HCT116 (cell line): ENCODE data around the gene ADCY10. TPM values are rescaled to one million over a fixed set of nuclear protein-coding genes. Genes with fewer than 3 reads are reported as not detected.

ENCODE experiments used
- ATAC-seq: fragments of 200-7000 bp; cut with Tn5 transposase; 2 replicates; pipeline ENCODE4 v1.9.1; 2020; ENCODE audit warnings: mild to moderate bottlenecking, moderate library complexity
- BruUV-seq: library from RNA; stranded (reverse); fragments of 400-500 nt; replicated peaks from 2 replicates; lab custom pipeline; 2021; lab: Mats Ljungman, UMichigan
- CTCF ChIA-PET: fragments of 300-600 bp; sonication (Branson Sonifier 250); formaldehyde crosslinking; loops from one replicate; lab custom pipeline; 2021; ENCODE audit warnings: antibody characterized with exemption; lab: Charles Lee
- POLR2A ChIA-PET: fragments of 300-600, 350-600 bp; sonication (Branson Sonifier 250); formaldehyde crosslinking; loops from one replicate; lab custom pipeline; 2021; ENCODE audit warnings: antibody characterized with exemption; lab: Charles Lee
- RAD21 ChIA-PET, 2 experiments: fragments of 300-600 bp; sonication (Branson Sonifier 250); formaldehyde crosslinking; loops; one replicate each; lab custom pipeline; 2023; ENCODE audit warnings: low total read pairs in 2 of 2; ENCODE audit not compliant: uncharacterized antibody in 2 of 2, unreplicated experiment in 2 of 2, low non-redundant PET in 1 of 2; lab: Charles Lee
- DNase-seq: peaks from one replicate; pipeline ENCODE4 v3.0.0-alpha.2; 2010; ENCODE audit warnings: low read depth, low spot score
- H2AFZ ChIP-seq: fragments of 200-600 bp; shearing (Covaris generic), sonication (generic); 2 replicates; pipeline ENCODE4 v1.6.1; 2017; ENCODE audit warnings: low read depth, mixed run types, mixed read lengths, antibody characterized with exemption, low read length; ENCODE audit not compliant: poor library complexity, severe bottlenecking
- H3K27ac ChIP-seq: 2 replicates; pipeline ENCODE4 v1.5.1; 2012; ENCODE audit warnings: low read depth, low read length
- H3K27me3 ChIP-seq: fragments of 200-600 bp; sonication (generic); 2 replicates; pipeline ENCODE4 v1.6.1; 2016; ENCODE audit warnings: mixed run types, low read length, mixed read lengths; ENCODE audit not compliant: insufficient read depth
- H3K36me3 ChIP-seq, 2 experiments: fragments of 200-500 bp in 1 of 2; fragments of 200-600 bp in 1 of 2; sonication (Bioruptor generic) in 1 of 2; sonication (generic) in 1 of 2; 2 replicates each; pipeline versions ENCODE4 v1.5.1 to v1.6.1; 2014 to 2016; ENCODE audit warnings: low read length in 2 of 2, inconsistent platforms in 1 of 2, mixed read lengths in 1 of 2, mixed run types in 1 of 2; ENCODE audit not compliant: insufficient read depth in 2 of 2, control insufficient read depth in 1 of 2
- H3K4me1 ChIP-seq, 2 experiments: fragments of 200-600 bp in 1 of 2; sonication (generic) in 1 of 2; 2 replicates each; pipeline versions ENCODE4 v1.5.1 to v1.6.1; 2012 to 2017; ENCODE audit warnings: low read length in 2 of 2, inconsistent platforms in 1 of 2, mild to moderate bottlenecking in 1 of 2, mixed read lengths in 1 of 2, mixed run types in 1 of 2, moderate library complexity in 1 of 2; ENCODE audit not compliant: insufficient read depth in 2 of 2, control insufficient read depth in 1 of 2
- H3K4me2 ChIP-seq: fragments of 200-600 bp; sonication (generic); 2 replicates; pipeline ENCODE4 v1.6.1; 2017; ENCODE audit warnings: mixed run types, low read length, mixed read lengths
- H3K4me3 ChIP-seq, 2 experiments: fragments of 200-600 bp in 1 of 2; sonication (generic) in 1 of 2; replicated peaks in 1 of 2; 2 replicates each; pipeline ENCODE4 v1.5.1; 2011 to 2016; ENCODE audit warnings: low read length in 2 of 2, control low read depth in 1 of 2, low read depth in 1 of 2, mild to moderate bottlenecking in 1 of 2, mixed read lengths in 1 of 2, mixed run types in 1 of 2
- H3K79me2 ChIP-seq: fragments of 200-600 bp; sonication (generic); 2 replicates; pipeline ENCODE4 v1.6.1; 2017; ENCODE audit warnings: mild to moderate bottlenecking, mixed run types, low read length, moderate library complexity, mixed read lengths; ENCODE audit not compliant: insufficient read depth
- H3K9ac ChIP-seq: fragments of 200-600 bp; sonication (generic); 2 replicates; pipeline ENCODE4 v1.6.1; 2016; ENCODE audit warnings: low read length, mixed read lengths
- H3K9me2 ChIP-seq: fragments of 200-600 bp; sonication (generic), shearing (Covaris generic); 2 replicates; pipeline ENCODE4 v1.6.1; 2017; ENCODE audit warnings: mixed run types, mild to moderate bottlenecking, moderate library complexity; ENCODE audit not compliant: insufficient read depth
- H3K9me3 ChIP-seq, 2 experiments: fragments of 200-500 bp in 1 of 2; fragments of 200-600 bp in 1 of 2; sonication (Bioruptor generic) in 1 of 2; sonication (generic) in 1 of 2; 2 replicates each; pipeline ENCODE4 v1.6.1; 2014 to 2017; ENCODE audit warnings: low read length in 2 of 2, mixed read lengths in 2 of 2, inconsistent platforms in 1 of 2, low read depth in 1 of 2, mild to moderate bottlenecking in 1 of 2, mixed run types in 1 of 2, moderate library complexity in 1 of 2; ENCODE audit not compliant: control insufficient read depth in 1 of 2, insufficient read depth in 1 of 2
- H4K20me1 ChIP-seq: fragments of 200-600 bp; sonication (generic), shearing (Covaris generic); 2 replicates; pipeline ENCODE4 v1.6.1; 2017; ENCODE audit warnings: mixed run types, mild to moderate bottlenecking, moderate library complexity; ENCODE audit not compliant: insufficient read depth
- CEBPB ChIP-seq: IDR thresholded peaks from 2 replicates; pipeline ENCODE4 v1.6.1; 2012; ENCODE audit warnings: low read depth
- ELF1 ChIP-seq: IDR thresholded peaks from 2 replicates; pipeline ENCODE4 v1.6.1; 2012; ENCODE audit warnings: low read depth, borderline replicate concordance
- POLR2A ChIP-seq: IDR thresholded peaks from 2 replicates; pipeline ENCODE4 v1.7.0; 2011; ENCODE audit warnings: borderline replicate concordance; ENCODE audit not compliant: insufficient read depth, insufficient read length; ENCODE audit errors: extremely low read depth
- RAD21 ChIP-seq: IDR thresholded peaks from 2 replicates; pipeline ENCODE4 v1.6.1; 2012; ENCODE audit warnings: low read depth, mild to moderate bottlenecking
- SRF ChIP-seq: IDR thresholded peaks from 2 replicates; pipeline ENCODE4 v1.6.1; 2012; ENCODE audit warnings: low read depth
- ZFX ChIP-seq: fragments of 450-650 bp; IDR thresholded peaks from 2 replicates; pipeline ENCODE4 v1.6.1; 2017
- intact Hi-C: fragments of 100-400 bp; cut with micrococcal nuclease; formaldehyde crosslinking; loops from 2 replicates; pipeline ENCODE4 v1.10.0; 2022
- total RNA-seq: library from RNA; stranded (reverse); gene quantifications from one replicate; pipeline ENCODE4 v1.2.1, GENCODE V29; 2021; ENCODE audit not compliant: unreplicated experiment
- TF ChIP-seq, protein P1 (sequence below), 3 experiments: fragments of 200-600 bp in 1 of 3; sonication (generic) in 1 of 3; IDR thresholded peaks in 2 of 3; conservative IDR thresholded peaks in 1 of 3; 2 replicates each; pipeline ENCODE4 v1.5.1; 2012 to 2017; ENCODE audit warnings: low read depth in 2 of 3, low read length in 2 of 3, antibody characterized with exemption in 1 of 3, borderline replicate concordance in 1 of 3, control low read depth in 1 of 3, mild to moderate bottlenecking in 1 of 3, mixed read lengths in 1 of 3, mixed run types in 1 of 3, moderate library complexity in 1 of 3; ENCODE audit not compliant: insufficient read depth in 1 of 3
- TF ChIP-seq, protein P2 (sequence below): IDR thresholded peaks from 2 replicates; pipeline ENCODE4 v1.6.1; 2011; ENCODE audit warnings: mild to moderate bottlenecking, low read length, moderate library complexity; ENCODE audit not compliant: insufficient replicate concordance; ENCODE audit errors: extremely low read depth
- TF ChIP-seq, protein P3 (sequence below): IDR thresholded peaks from 2 replicates; pipeline ENCODE4 v1.6.1; 2012; ENCODE audit warnings: low read depth
- TF ChIP-seq, protein P4 (sequence below): IDR thresholded peaks from 2 replicates; pipeline ENCODE4 v1.6.1; 2012

The ADCY10 gene
- total RNA-seq, 1 experiment from 2014 or later, result 0.30 TPM

DNA sequence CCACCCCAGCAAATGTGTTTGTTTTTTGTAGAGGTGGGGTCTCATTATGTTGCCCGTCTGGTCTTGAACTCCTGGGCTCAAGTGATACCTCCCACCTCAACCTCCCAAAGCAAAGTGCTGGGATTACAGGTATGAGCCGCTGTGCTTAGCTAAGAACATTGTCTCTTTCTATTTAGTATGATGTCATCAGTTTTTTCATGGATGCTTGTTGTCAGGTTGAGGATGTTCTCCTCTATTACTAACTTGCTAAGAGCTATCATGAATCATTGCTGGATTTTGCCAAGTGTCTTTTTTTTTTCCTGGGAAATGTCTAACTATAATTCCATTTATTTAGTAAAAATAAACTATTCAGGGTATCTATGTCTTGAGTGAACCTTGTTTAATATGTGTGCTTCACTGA is 42.0 kb upstream of the ADCY10 start:
- POLR2A ChIA-PET, result no interaction called here
- Histone ChIP-seq H3K4me2 (no peak overlapping the region), H3K4me3 (no peak overlapping the region), H3K27me3 (no peaks in the 10 kb centered on the region), H3K4me1 (peaks cover 0 to 13% of the 10 kb centered on the region in 2 experiments; a peak in 3 of 4 replicates), H3K36me3 (peaks cover 0 to 8% of the 10 kb centered on the region in 2 experiments; a peak in 2 of 4 replicates), H3K27ac (no peak overlapping the region), H3K9ac (no peak overlapping the region), H2AFZ (no peak overlapping the region), H3K9me2 (no peaks in the 10 kb centered on the region)
- no peak for DNase-seq
- BruUV-seq, result no TSS peak
- intact Hi-C loops, result no loop called here
- CTCF ChIA-PET, result no interaction called here
- RAD21 ChIA-PET, result no interaction called here
- TF ChIP-seq, protein P1, sequence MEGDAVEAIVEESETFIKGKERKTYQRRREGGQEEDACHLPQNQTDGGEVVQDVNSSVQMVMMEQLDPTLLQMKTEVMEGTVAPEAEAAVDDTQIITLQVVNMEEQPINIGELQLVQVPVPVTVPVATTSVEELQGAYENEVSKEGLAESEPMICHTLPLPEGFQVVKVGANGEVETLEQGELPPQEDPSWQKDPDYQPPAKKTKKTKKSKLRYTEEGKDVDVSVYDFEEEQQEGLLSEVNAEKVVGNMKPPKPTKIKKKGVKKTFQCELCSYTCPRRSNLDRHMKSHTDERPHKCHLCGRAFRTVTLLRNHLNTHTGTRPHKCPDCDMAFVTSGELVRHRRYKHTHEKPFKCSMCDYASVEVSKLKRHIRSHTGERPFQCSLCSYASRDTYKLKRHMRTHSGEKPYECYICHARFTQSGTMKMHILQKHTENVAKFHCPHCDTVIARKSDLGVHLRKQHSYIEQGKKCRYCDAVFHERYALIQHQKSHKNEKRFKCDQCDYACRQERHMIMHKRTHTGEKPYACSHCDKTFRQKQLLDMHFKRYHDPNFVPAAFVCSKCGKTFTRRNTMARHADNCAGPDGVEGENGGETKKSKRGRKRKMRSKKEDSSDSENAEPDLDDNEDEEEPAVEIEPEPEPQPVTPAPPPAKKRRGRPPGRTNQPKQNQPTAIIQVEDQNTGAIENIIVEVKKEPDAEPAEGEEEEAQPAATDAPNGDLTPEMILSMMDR (IDR thresholded peaks at IDR 0.05 in 2 of 3, conservative IDR thresholded peaks at IDR 0.05 in 1 of 3; ENCODE audit: borderline replicate concordance in 1 of 3, insufficient read depth in 1 of 3, low read depth in 2 of 3, low read length in 2 of 3), result no peak
- TF ChIP-seq RAD21 (no peak), POLR2A (no peak), ELF1 (no peak), CEBPB (no peak), SRF (no peak), ZFX (no peak)
- TF ChIP-seq, protein P2, sequence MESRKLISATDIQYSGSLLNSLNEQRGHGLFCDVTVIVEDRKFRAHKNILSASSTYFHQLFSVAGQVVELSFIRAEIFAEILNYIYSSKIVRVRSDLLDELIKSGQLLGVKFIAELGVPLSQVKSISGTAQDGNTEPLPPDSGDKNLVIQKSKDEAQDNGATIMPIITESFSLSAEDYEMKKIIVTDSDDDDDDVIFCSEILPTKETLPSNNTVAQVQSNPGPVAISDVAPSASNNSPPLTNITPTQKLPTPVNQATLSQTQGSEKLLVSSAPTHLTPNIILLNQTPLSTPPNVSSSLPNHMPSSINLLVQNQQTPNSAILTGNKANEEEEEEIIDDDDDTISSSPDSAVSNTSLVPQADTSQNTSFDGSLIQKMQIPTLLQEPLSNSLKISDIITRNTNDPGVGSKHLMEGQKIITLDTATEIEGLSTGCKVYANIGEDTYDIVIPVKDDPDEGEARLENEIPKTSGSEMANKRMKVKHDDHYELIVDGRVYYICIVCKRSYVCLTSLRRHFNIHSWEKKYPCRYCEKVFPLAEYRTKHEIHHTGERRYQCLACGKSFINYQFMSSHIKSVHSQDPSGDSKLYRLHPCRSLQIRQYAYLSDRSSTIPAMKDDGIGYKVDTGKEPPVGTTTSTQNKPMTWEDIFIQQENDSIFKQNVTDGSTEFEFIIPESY, result no peak
- TF ChIP-seq, protein P3, sequence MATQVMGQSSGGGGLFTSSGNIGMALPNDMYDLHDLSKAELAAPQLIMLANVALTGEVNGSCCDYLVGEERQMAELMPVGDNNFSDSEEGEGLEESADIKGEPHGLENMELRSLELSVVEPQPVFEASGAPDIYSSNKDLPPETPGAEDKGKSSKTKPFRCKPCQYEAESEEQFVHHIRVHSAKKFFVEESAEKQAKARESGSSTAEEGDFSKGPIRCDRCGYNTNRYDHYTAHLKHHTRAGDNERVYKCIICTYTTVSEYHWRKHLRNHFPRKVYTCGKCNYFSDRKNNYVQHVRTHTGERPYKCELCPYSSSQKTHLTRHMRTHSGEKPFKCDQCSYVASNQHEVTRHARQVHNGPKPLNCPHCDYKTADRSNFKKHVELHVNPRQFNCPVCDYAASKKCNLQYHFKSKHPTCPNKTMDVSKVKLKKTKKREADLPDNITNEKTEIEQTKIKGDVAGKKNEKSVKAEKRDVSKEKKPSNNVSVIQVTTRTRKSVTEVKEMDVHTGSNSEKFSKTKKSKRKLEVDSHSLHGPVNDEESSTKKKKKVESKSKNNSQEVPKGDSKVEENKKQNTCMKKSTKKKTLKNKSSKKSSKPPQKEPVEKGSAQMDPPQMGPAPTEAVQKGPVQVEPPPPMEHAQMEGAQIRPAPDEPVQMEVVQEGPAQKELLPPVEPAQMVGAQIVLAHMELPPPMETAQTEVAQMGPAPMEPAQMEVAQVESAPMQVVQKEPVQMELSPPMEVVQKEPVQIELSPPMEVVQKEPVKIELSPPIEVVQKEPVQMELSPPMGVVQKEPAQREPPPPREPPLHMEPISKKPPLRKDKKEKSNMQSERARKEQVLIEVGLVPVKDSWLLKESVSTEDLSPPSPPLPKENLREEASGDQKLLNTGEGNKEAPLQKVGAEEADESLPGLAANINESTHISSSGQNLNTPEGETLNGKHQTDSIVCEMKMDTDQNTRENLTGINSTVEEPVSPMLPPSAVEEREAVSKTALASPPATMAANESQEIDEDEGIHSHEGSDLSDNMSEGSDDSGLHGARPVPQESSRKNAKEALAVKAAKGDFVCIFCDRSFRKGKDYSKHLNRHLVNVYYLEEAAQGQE, result no peak
- TF ChIP-seq, protein P4, sequence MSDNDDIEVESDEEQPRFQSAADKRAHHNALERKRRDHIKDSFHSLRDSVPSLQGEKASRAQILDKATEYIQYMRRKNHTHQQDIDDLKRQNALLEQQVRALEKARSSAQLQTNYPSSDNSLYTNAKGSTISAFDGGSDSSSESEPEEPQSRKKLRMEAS, result no peak
- TF ChIP-seq, all 23 proteins: peak for 0
- Histone ChIP-seq H3K9me3 (no peaks in the 10 kb centered on the region; a peak in 1 of 4 replicates), H3K79me2 (peaks cover 28% of the 10 kb centered on the region), H4K20me1 (0 out of 2 replicates have a peak, but pooled peaks cover under 1% of the 10 kb centered on the region)
- no peak for ATAC-seq
